Stomach (tissue), 19 donors: ENCODE measurements around the gene ACSL3. TPM values are rescaled to one million over a fixed set of nuclear protein-coding genes. Genes with fewer than 3 reads are reported as not detected.

Source experiments
- DNase-seq, 2 donors: peaks; one replicate each; pipeline versions ENCODE4 v3.0.0 to v3.0.0-alpha.2; 2013 to 2019
- H3K27ac ChIP-seq, 5 donors: fragments of 200-600 bp in 4 of 5; sonication (generic) in 4 of 5; one replicate each; pipeline ENCODE4 v1.5.1; 2013 to 2019; ENCODE audit warnings: mild to moderate bottlenecking in 1 of 5, moderate library complexity in 1 of 5
- H3K27me3 ChIP-seq, 3 donors: fragments of 200-600 bp; sonication (generic); one replicate each; pipeline ENCODE4 v1.5.1; 2017 to 2019; ENCODE audit warnings: mixed run types in 1 of 3
- H3K36me3 ChIP-seq, 4 donors: fragments of 200-600 bp; sonication (generic); 1 replicate in 3 of 4; 2 replicates in 1 of 4; pipeline ENCODE4 v1.5.1; 2016 to 2019
- H3K4me1 ChIP-seq, 4 donors: fragments of 200-600 bp; sonication (generic); one replicate each; pipeline ENCODE4 v1.5.1; 2016 to 2019
- H3K4me3 ChIP-seq, 4 donors: fragments of 200-600 bp; sonication (generic) in 3 of 4; one replicate each; pipeline ENCODE4 v1.5.1; 2016 to 2019; ENCODE audit warnings: mild to moderate bottlenecking in 1 of 4
- H3K9me3 ChIP-seq, 4 donors: fragments of 200-600 bp; sonication (generic); one replicate each; pipeline ENCODE4 v1.5.1; 2016 to 2019
- CTCF ChIP-seq, 7 experiments: fragments of 450-650 bp in 4 of 7; fragments of 200-600 bp in 3 of 7; sonication (generic) in 3 of 7; IDR thresholded peaks; one replicate each; pipeline ENCODE4 v1.5.1; 2016 to 2019; ENCODE audit warnings: antibody characterized with exemption in 7 of 7, control low read depth in 2 of 7, mild to moderate bottlenecking in 1 of 7
- EP300 ChIP-seq: sonication (generic); formaldehyde crosslinking; IDR thresholded peaks from one replicate; pipeline ENCODE4 v1.6.1; 2017; ENCODE audit warnings: antibody characterized with exemption
- POLR2A ChIP-seq, 4 donors: fragments of 450-650 bp; IDR thresholded peaks; one replicate each; pipeline ENCODE4 v1.6.1; 2016; ENCODE audit warnings: antibody characterized with exemption in 4 of 4, control low read depth in 2 of 4, mild to moderate bottlenecking in 1 of 4, moderate library complexity in 1 of 4
- POLR2AphosphoS5 ChIP-seq, 3 donors: sonication (generic); formaldehyde crosslinking; IDR thresholded peaks; one replicate each; pipeline ENCODE4 v1.6.1; 2016; ENCODE audit warnings: antibody characterized with exemption in 3 of 3
- WGBS, 5 donors: extraction: QIAGEN DNeasy Blood & Tissue Kit in 3 of 5; methylation state at CpG; one replicate each; pipeline versions ENCODE4 v1.1.5 to v1.1.7; 2013 to 2018; 5-methylcytosine and 5-hydroxymethylcytosine counted together
- intact Hi-C: fragments of 100-400 bp; cut with DNase I; formaldehyde crosslinking; loops from one replicate; pipeline ENCODE4 v1.15.1; 2023; ENCODE audit warnings: low total_unique reads
- long read RNA-seq, 10 donors: transcript quantifications; one replicate each; lab custom pipeline, GENCODE V29; 2026
- polyA plus RNA-seq, 3 donors: library from polyadenylated mRNA; stranded (reverse); fragments of 200-250 nt; gene quantifications; one replicate each; pipeline ENCODE4 v1.2.3, GENCODE V29; 2013
- total RNA-seq, 5 donors: library from RNA; depleted of rRNA; stranded (reverse); fragments of >200 nt; gene quantifications; one replicate each; pipeline versions ENCODE4 v1.1.0 to v1.2.3, GENCODE V29; 2014 to 2016
- donor health status: healthy with polysubstance abuse.
- donor health status: Bipolar disorder and iron deficiency.
- donor health status: healthy.

The ACSL3 gene
- total RNA-seq (100 to 1,000 TPM in 2 of 5 donors, 10 to 100 TPM in 3; 13.4 to 234 (median 92.4) TPM), polyA plus RNA-seq (10 to 100 TPM; 10.5 to 18.7 (median 17.7) TPM)
- long read RNA-seq, donor 1, full-length matches to known transcripts: 2 of 9 reads
- long read RNA-seq, donor 1, partial matches to known transcripts: 7 of 9 reads
- long read RNA-seq, donor 1, other reads (novel, unspliced or antisense): 0 of 9 reads
- long read RNA-seq, donor 2, full-length matches to known transcripts: 8 of 14 reads
- long read RNA-seq, donor 2, partial matches to known transcripts: 6 of 14 reads
- long read RNA-seq, donor 2, other reads (novel, unspliced or antisense): 0 of 14 reads
- long read RNA-seq, donor 3, full-length matches to known transcripts: 9 of 9 reads
- long read RNA-seq, donor 3, partial matches to known transcripts: 0 of 9 reads
- long read RNA-seq, donor 3, other reads (novel, unspliced or antisense): 0 of 9 reads
- long read RNA-seq, donor 4, partial matches to known transcripts: 0 of 1 reads
- long read RNA-seq, donor 4, other reads (novel, unspliced or antisense): 0 of 1 reads
- long read RNA-seq, donor 5, full-length matches to known transcripts: 12 of 38 reads
- long read RNA-seq, donor 5, partial matches to known transcripts: 26 of 38 reads
- long read RNA-seq, donor 5, other reads (novel, unspliced or antisense): 0 of 38 reads
- long read RNA-seq, donor 6: 0 reads
- long read RNA-seq, donor 7, transcript ACSL3-202 (16 exons, 3,147 nt): major isoform, 5 of 5 reads
- long read RNA-seq, donor 7, partial matches to known transcripts: 0 of 5 reads
- long read RNA-seq, donor 7, other reads (novel, unspliced or antisense): 0 of 5 reads
- long read RNA-seq, donor 8, full-length matches to known transcripts: 11 of 21 reads
- long read RNA-seq, donor 8, partial matches to known transcripts: 10 of 21 reads
- long read RNA-seq, donor 8, other reads (novel, unspliced or antisense): 0 of 21 reads
- long read RNA-seq, donor 9, full-length matches to known transcripts: 6 of 13 reads
- long read RNA-seq, donor 9, partial matches to known transcripts: 7 of 13 reads
- long read RNA-seq, donor 9, other reads (novel, unspliced or antisense): 0 of 13 reads
- long read RNA-seq, donor 10, full-length matches to known transcripts: 3 of 3 reads
- long read RNA-seq, donor 10, partial matches to known transcripts: 0 of 3 reads
- long read RNA-seq, donor 10, other reads (novel, unspliced or antisense): 0 of 3 reads

GRCh38 chr2:222860740-222861410 lies at the start of gene ACSL3:
Gene ACSL3, plus strand, starts transcription at chr2:222861036. Its CDS starts 47,737 bp downstream, at chr2:222908773.
- H3K36me3 ChIP-seq: no peaks in the 10 kb centered on the region
- H3K27ac ChIP-seq: peak within 1 kb of the TSS; percentile 97 to 99 (median 97)
- H3K4me3 ChIP-seq: peak within 1 kb of the TSS; percentile 78 to 91 (median 84)
- 0 to 1% (median 0%) methylated on average over 26 to 99 of the region's 99 CpGs for WGBS, 5 donors
- H3K27me3 ChIP-seq: no peaks in the 10 kb centered on the region
- peak; percentile 98 to 99 for DNase-seq
- intact Hi-C loops: no loop called here
- H3K4me1 ChIP-seq: peaks cover 17 to 53% (median 44%) of the 10 kb centered on the region in 4 donors
- H3K9me3 ChIP-seq: no peaks in the 10 kb centered on the region
- no peak for TF ChIP-seq EP300
- TF ChIP-seq POLR2AphosphoS5 (IDR thresholded peaks at IDR 0.05): peak; percentile 100
- TF ChIP-seq CTCF (IDR thresholded peaks at IDR 0.05): peak in 1 of 7 experiments; percentile 25
- TF ChIP-seq POLR2A (IDR thresholded peaks at IDR 0.05): peak in 3 of 4 donors; percentile 41 to 99 (median 96)

DNA sequence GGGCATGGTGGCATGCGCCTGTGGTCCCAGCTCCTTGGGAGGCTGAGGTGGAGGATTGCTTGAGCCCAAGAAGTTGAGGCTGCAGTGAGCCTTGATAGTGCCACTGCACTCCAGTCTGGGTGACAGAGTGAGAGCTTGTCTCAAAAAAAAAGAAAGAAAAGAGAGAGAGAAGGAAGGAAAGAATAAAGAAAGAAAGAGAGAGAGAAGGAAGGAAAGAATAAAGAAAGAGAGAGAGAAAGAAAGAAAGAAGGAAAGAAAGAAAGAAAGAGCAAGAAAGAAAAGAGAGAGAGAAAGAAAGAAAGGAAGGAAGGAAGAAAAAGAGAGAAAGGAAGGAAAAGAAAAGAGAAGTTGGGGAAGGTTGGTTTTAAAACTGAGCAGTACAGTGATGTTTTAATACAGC lies 49.0 kb upstream of the ACSL3 start:
- Histone ChIP-seq H3K36me3 (no peaks in the 10 kb centered on the region), H3K9me3 (no peaks in the 10 kb centered on the region), H3K27ac (no peak overlapping the region), H3K4me1 (peaks cover 0 to 10% (median 5%) of the 10 kb centered on the region in 4 donors), H3K27me3 (no peaks in the 10 kb centered on the region), H3K4me3 (no peak overlapping the region)
- 94 to 100% (median 97%) methylated on average over 1 of the region's 1 CpG for WGBS, 5 donors
- TF ChIP-seq POLR2AphosphoS5 (IDR thresholded peaks at IDR 0.05): no peak
- TF ChIP-seq EP300: no peak
- TF ChIP-seq POLR2A (IDR thresholded peaks at IDR 0.05): no peak
- TF ChIP-seq CTCF (IDR thresholded peaks at IDR 0.05): no peak
- no peak for DNase-seq
- intact Hi-C loops: no loop called here

GRCh38 chr2:222813177-222813843 lies 47.5 kb upstream of the ACSL3 start:
- 51 to 65% (median 59%) methylated on average over 6 of the region's 6 CpGs for WGBS, 5 donors
- no peak overlapping the region for H3K4me3 ChIP-seq
- no peak overlapping the region for H3K27ac ChIP-seq
- no peak for DNase-seq
- intact Hi-C loops: no loop called here
- H3K27me3 ChIP-seq: no peaks in the 10 kb centered on the region
- no peaks in the 10 kb centered on the region for H3K9me3 ChIP-seq
- no peaks in the 10 kb centered on the region for H3K36me3 ChIP-seq
- no peaks in the 10 kb centered on the region for H3K4me1 ChIP-seq
- TF ChIP-seq EP300: no peak
- no peak for TF ChIP-seq CTCF (IDR thresholded peaks at IDR 0.05)
- no peak for TF ChIP-seq POLR2A (IDR thresholded peaks at IDR 0.05)
- TF ChIP-seq POLR2AphosphoS5 (IDR thresholded peaks at IDR 0.05): no peak
